Dedifferentiated amniotic fluid mesenchymal stem cell (primary cell): Measurements from ENCODE around the gene SPTY2D1.
A peak's percentile ranks its signal among the peaks of the same experiment; 100 is the strongest.
"Not testable (repeated sequence)": the region's sequence is repeated elsewhere in the genome, so short reads cannot be mapped to it uniquely, and the experiment has no call there.

Experiments
- DNase-seq: peaks from one replicate; pipeline ENCODE4 v3.0.0-alpha.2; 2016; ENCODE audit errors: extremely low spot score

The SPTY2D1 gene, protein sequence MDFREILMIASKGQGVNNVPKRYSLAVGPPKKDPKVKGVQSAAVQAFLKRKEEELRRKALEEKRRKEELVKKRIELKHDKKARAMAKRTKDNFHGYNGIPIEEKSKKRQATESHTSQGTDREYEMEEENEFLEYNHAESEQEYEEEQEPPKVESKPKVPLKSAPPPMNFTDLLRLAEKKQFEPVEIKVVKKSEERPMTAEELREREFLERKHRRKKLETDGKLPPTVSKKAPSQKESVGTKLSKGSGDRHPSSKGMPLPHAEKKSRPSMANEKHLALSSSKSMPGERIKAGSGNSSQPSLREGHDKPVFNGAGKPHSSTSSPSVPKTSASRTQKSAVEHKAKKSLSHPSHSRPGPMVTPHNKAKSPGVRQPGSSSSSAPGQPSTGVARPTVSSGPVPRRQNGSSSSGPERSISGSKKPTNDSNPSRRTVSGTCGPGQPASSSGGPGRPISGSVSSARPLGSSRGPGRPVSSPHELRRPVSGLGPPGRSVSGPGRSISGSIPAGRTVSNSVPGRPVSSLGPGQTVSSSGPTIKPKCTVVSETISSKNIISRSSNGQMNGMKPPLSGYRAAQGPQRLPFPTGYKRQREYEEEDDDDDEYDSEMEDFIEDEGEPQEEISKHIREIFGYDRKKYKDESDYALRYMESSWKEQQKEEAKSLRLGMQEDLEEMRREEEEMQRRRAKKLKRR

DNA sequence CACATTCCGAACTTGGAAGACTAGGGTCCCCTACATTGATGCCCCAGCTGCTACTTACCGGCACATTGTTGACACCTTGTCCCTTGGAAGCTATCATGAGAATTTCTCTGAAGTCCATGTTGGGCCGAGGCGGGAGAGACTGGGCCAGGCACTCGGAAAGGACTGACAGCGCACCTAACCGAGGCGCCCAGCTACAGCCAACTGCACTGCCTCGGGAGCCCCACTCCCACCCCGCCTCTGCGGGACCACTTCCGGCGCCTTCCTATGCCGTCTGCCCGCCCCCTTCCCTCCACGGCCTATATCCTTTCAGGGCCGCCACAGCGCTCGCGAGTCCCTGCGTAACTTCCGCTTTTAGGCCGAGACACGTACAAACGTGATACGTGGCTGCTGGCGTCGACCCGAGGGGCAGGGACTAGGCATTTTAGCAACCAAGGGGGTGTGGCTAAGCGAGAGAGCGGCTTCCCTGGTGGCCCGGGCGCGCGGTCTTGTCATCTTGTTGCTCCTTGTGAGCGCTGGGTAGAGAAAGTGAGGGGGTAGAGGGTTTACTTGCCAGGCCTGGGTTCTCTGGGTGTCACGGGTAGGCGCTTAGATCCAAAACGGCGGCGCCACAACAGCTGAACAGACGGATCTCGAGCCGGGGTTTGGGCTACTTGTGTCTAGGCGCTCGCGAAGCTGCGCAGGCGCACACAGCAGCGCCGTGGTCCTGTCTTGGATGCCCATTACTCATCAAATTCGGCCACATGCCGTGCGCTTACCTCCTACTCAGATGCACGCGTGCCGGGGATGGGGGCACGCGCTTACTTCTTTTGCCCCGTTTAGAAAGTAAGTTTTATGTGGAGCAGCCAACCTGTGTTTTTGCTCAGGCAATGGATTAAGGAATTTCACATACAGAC, at the start of gene SPTY2D1:
Gene SPTY2D1 (minus strand): TSS at position 203 of the 893 bp plus-strand sequence. CDS start 85 bp downstream, at position 118.
- peak; percentile 100 for DNase-seq

DNA sequence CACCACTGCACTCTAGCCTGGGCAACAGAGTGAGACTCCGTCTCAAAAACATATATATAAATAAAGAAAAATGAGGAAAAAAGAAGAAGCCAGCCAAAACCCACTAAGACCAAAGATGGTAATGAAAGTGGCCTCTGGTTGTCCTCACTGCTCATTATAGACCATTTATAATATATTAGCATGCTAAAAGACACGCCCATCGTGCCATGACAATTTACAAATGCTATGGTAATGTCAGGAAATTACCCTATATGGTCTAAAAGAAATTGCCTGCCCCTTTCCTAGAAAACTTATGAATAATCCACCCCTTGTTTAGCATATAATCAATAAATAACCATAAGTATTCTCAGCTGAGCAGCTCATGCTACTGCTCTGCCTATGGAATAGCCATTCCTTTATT, 48.3 kb upstream of the SPTY2D1 start:
- no peak for DNase-seq

DNA sequence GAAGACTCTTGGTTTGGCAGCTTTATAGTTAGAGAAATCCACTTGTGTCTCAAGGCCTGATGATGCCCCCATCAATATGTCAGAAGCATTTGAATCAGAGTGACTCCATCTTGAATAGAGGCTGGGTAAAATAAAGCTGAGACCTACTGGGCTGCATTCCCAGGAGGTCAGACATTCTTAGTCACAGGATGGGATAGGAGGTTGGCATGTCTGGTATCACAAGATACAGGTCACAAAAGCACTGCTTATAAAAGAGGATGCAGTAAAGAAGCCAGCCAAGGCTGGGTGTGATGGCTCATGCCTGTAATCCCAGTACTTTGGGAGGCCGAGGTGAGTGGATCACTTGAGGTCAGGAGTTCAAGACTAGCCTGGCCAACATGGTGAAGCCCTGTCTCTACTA, 47.8 kb upstream of the SPTY2D1 start:
- not testable (repeated sequence) for DNase-seq

DNA sequence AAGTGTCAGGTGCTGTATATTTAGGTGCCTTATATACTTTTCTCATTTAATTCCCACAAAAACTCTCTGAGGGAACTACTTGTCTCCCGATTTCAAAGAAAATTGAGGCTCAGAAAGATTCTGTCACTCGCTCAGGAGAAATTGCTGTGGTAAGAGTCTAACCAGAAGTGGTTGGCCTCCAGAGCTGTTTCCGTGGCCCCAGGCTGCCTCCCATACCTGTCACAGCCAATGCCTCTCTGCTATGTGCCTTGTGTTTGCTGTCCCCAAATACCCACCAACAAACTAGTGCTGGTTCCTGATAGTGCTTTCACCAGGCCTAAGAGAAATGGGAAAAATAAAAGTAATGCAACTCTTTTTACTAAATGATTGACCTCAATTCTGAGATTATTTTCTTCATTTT, 43.4 kb upstream of the SPTY2D1 start:
- no peak for DNase-seq

DNA sequence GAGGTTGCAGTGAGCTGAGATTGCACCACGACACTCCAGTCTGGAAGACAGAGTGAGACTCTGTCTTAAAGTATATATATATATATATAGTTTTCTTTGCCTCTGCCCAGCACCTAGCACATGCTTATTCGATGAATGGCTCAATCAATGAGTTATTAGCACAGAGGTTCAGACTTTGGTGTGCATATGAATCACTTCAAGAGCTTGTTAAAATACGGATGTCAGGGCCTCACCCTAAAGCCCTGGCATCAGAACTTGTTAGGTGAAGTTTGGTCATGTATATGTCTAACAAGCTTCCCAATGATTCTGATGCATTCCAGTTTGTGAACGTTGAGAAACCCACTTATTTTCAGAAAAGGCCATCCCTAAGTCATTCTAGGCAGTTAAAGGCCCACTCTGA, 42.7 kb upstream of the SPTY2D1 start:
- DNase-seq = no peak

DNA sequence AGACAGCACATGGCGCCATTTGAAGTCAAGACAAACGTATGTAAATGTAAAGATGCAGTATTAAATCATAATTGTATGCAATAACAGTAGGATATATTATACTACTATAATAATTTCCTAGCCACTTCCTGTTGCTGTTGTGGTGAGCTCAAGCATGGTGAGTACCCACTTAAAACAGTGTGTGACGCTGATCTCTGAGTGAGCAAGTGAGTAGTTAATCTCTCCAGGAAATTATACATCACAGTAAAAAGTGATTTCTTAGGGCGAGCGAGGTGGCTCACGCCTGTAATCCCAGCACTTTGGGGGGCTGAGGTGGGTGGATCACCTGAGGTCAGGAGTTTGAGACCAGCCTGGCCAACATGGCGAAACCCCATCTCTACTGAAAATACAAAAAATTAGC, 38.1 kb upstream of the SPTY2D1 start:
- not testable (repeated sequence) for DNase-seq

DNA sequence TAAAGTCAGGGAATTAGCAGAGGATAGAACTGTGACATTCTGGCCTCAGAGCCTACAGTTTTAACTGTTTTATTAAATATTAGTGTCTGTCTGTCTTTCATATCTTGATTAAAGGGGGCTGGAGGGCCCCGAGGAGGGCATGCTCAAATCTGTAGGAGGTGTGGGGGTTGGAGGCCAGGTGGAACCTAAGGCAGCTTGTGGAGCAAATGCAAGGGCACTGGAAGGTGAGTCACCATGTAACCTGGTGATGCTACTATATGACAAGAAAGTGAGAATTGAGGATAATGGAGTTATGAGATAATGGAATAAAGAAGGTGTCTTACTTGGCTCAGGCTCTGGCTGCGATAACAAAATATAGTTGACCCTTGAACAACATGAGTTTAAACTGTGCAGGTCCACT, 37.1 kb upstream of the SPTY2D1 start:
- DNase-seq = no peak

DNA sequence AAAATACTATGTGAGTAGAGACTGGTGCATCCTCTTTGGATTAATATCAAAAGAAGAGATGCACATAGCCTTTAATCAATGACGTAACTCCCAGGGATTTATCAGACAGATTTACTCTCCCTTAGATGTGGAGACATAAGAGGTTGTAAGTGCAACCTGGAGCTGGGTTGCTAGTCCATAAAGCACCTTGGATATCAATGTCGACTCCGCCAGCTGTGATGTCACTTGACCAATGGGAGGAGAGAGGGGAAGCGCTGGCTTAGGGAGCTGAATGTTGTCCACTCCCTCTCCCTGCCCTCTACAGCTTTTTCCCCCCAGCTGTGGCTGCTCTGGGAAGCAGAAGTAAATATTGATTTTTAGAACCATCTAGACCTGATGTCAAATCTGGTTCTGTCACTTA, 35.6 kb upstream of the SPTY2D1 start:
- no peak for DNase-seq

DNA sequence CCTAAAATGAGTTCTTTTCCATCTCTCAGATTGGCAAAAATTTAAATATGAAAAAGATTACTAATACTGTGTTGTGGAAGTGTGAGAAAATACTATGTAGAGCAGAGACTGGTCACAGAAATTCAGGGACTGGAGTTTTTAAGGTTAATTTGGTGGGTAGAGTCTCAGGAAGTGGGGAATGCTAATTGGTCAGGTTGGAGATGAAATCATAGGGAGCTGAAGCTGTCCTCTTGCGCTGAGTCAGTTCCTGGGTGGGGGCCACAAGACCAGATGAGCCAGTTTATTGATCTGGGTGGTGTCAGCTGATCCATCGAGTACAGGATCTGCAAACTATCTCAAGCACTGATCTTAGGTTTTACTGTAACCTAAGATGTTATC, 35.1 kb upstream of the SPTY2D1 start:
- no peak for DNase-seq

DNA sequence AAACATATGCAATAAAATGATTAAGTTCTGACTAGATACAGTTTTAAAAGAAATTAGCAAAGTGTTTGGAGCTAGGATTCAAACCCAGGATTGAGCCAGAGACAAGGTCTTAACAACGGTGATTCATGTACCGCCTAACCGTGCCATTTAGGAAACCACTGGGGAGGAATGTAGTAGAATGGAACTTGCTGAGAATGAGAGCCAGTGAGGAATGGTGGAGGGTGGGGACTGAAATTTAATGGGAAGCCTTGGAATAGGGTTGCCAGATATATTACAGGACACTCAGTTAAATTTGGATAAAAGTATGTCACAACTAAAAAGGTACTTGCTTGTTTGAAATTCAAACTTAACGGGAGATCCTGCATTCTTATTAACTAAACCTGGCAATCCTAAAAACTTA, 34.0 kb upstream of the SPTY2D1 start:
- DNase-seq = no peak

DNA sequence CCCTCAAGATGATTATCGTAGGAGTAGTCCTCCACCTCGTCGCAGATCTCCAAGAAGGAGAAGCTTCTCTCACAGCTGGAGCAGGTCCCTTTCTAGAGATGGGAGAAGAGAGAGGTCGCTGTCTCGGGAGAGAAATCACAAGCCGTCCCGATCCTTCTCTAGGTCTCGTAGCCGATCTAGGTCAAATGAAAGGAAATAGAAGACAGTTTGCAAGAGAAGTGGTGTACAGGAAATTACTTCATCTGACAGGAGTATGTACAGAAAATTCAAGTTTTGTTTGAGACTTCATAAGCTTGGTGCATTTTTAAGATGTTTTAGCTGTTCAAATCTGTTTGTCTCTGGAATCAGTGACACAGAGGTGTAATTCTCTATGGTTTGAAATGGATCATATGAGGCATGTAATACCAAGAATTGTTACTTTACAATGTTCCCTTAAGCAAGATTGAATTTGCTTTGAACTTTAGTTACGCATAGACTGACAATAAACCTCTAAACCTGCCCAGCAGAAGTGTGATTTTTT, 31.3 kb upstream of the SPTY2D1 start:
- not testable (repeated sequence) for DNase-seq

DNA sequence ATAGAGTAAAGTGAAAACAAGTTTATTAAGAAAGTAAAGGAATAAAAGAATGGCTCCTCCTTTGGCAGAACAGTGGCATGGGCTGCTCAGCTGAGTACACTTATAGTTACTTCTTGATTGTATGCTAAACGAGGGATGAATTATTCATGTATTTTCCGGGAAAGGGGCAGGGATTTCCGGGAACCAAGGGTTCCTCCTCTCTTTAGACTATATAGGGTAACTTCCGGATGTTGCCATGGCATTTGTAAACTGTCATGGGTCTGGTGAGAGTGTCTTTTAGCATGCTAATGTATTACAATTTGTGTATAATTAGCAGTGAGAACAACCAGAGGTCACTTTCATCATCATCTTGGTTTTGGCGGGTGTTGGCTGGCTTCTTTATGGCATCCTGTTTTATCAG, 23.5 kb upstream of the SPTY2D1 start:
- DNase-seq = no peak

DNA sequence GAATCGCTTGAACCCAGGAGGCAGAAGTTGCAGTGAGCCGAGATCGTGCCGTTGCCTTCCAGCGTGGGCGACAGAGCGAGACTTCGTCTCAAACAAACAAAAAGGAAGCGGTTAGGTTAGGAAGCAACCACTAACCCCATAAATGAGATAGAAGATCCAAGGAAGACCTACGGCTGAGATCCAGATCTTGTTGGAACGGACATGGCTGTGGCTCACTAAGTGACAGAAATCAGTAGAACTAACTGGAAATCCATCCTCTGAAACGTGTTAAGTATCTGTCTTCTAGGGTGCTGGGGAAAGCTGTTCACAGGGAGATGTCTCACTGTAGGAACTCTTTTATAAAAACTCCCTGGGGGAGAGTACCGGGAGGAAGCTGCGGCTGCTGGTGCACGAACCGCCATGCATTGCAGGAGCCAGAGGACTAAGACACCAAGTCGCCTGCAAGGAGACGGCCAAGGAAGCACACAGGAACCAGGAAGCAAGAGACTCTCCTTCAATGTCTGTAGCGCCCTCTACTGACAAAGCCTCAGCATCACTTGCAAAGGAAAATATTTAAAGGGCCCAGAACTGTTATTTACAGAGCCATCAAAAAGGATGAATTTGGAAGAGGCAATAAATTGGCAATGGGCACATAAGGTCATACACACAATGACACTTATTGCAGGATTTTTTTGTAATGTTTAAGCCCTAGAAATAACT, 16.9 kb upstream of the SPTY2D1 start:
- peak; percentile 30 for DNase-seq

DNA sequence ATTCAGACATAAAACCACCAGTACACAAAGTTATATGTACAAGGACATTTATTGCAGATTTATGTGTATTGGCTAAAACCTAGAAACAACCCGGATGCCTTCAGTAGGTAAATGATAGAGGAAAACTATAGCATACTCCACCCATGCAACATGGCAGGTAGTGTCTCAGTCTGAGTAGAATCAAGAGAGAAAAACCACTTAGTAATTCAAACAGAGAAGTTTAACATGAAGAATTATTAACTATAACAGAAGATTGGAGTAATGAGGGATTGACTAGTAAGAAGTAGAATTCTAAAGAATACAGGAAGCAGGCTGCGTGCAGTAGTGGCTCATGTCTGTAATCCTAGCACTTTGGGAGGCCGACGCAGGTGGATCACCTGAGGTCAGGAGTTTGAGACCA, 16.2 kb upstream of the SPTY2D1 start:
- DNase-seq = no peak

DNA sequence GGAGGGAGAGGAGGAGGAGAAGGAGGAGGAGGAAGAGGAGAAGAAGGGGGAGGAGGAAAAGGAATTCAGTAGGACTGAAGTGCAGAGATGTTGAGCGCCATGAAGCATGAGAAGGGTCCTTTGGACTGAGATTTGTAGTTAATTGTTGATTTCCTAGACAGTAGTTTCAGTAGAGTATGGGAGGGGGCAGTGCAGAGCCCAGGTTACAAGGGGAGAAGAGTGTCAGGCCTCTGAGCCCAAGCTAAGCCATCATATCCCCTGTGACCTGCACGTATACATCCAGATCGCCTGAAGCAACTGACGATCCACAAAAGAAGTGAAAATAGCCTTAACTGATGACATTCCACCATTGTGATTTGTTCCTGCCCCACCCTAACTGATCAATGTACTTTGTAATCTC, 8.9 kb upstream of the SPTY2D1 start:
- not testable (repeated sequence) for DNase-seq

DNA sequence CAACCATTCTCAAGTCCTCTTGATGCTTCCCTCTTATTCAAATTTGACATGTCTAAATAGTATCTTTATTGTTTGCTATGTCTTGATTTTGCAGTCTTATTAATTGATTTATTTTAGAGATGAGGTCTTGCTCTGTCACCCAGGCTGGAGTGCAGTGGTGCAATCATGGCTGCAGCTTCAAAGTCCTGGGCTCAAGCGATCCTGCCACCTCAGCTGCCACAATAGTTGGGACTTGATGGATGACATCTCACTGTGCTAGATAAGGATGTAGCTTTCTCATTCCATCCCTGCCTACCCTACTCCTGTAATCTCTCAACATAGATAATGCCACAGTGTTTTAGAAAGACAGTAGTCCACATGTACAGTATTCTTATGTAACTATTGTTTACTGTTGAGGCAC, 7.5 kb upstream of the SPTY2D1 start:
- DNase-seq = no peak

DNA sequence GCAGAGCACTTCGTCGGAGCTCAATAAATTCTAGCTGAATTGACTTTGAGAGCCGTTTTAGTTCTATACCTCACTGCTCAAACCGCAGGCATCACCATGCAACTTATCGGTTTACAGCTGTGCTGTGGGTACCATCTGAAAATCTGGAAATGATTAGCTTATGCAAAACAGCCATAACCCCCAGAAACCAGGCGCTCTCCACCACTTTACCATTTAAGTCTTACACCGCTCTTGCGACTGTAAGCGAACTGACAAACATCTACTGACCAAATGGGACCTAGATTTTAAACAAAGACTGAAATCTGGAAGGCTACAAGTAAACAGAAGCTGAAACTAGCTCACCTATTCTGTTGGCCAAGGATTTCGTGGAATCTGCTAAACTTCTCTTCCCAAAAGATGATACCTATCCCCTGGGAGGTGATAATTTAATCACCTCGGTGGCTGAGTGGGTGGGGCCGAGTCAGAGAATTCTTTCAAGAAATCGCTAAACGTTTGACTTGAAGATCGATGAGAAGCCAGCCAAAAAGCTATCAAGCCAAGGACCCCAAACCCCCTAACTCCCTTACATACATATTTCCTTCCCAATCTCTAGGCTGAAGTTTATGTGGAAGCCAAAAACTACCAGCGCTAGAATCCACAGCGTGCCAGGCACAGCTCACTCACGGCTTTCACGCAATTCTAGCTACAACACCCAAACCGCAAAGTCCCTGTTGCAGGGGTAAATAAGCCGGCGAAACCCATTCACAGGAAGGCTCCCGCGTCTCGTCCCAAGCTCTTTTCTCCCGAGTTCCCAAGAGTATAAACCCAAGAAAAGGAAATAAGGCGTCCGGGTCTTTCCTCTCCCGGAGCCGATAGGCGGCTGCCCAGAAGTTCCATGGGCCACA, 644 bp downstream of the SPTY2D1 start:
- peak; percentile 70 for DNase-seq

DNA sequence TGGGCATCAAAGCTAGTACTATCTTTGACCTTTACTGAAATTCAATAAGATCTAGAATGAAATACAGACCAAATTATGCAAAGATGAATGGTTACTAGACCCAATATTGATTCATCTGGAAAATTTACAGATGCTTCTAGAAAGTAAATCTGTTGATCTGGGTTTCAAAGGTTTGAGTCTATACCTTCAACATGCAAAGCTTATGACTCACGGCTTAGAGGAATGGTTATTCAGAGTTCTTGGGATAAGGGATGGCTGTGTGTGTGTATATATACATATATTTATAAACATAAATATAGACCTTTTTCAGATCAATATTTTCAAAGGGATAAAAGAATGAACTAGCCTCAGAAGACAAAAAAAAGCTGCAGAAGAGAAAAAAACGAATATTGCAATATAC, 1.3 kb downstream of the SPTY2D1 start:
- no peak for DNase-seq

DNA sequence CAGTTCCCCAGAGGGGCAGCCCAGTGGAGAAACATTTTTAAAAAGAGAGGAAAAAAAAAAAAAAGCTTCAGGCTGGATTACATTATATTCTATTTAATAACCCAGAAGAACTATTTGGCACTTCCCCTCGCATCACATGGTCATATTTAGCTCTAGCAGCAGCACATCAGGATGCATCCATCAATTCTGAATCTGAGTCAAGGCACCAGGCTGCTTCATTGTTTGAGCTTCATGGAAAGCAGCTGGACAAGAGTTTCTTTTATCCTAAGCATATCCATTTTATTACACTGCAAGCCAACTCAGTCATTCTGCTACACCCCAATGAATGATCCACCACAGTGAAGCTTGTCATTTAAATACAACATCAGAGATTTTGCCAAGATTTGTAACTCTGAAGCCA, 10.0 kb downstream of the SPTY2D1 start:
- DNase-seq = no peak

DNA sequence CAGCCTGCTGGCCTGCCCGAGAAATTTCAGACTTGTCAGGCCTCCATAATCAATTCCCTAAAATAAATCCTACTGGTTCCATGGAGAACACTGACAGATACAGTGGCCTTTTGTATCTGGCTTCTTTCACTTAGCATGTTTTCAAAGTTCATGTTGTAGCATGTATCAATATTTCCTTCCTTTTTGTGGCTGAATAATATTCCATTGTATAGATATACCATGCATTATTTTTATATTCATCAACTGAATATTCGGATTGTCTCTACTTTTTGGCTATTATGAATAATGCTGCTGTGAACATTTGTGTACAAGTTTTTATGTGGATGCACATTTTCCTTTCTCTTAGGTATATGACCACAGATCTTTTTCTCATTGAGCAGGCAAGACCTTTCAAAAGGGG, 10.4 kb downstream of the SPTY2D1 start:
- DNase-seq = no peak
